H9 (cell line): ENCODE measurements around the gene C1QL1. TPM values are rescaled to one million over a fixed set of nuclear protein-coding genes. Genes with fewer than 3 reads are reported as not detected.

Source experiments
- DNase-seq: peaks from one replicate; pipeline ENCODE4 v3.0.0-alpha.2; 2017
- H2AFZ ChIP-seq: one replicate; pipeline ENCODE4 v1.6.1; 2013; ENCODE audit warnings: mild to moderate bottlenecking, low read length, control low read depth, moderate library complexity
- H2AK5ac ChIP-seq: 2 replicates; pipeline ENCODE4 v1.6.1; 2013; ENCODE audit warnings: low read length, control low read depth, mixed read lengths; ENCODE audit not compliant: insufficient read length
- H2BK120ac ChIP-seq: one replicate; pipeline ENCODE4 v1.6.1; 2013; ENCODE audit warnings: low read depth, mild to moderate bottlenecking, low read length, control low read depth, inconsistent platforms; ENCODE audit not compliant: poor library complexity, severe bottlenecking
- H2BK12ac ChIP-seq: 2 replicates; pipeline ENCODE4 v1.6.1; 2013; ENCODE audit warnings: low read length, control low read depth, mixed read lengths, low read depth; ENCODE audit not compliant: insufficient read length
- H2BK15ac ChIP-seq: 2 replicates; pipeline ENCODE4 v1.6.1; 2013; ENCODE audit warnings: low read depth, low read length, control low read depth
- H2BK20ac ChIP-seq: one replicate; pipeline ENCODE4 v1.6.1; 2013; ENCODE audit warnings: low read depth, mild to moderate bottlenecking, low read length, control low read depth, inconsistent platforms; ENCODE audit not compliant: poor library complexity, severe bottlenecking
- H2BK5ac ChIP-seq: 2 replicates; pipeline ENCODE4 v1.6.1; 2013; ENCODE audit warnings: low read length, control low read depth, mixed read lengths; ENCODE audit not compliant: insufficient read length
- H3K14ac ChIP-seq: 2 replicates; pipeline ENCODE4 v1.6.1; 2013; ENCODE audit warnings: low read length, control low read depth; ENCODE audit not compliant: insufficient read depth
- H3K18ac ChIP-seq: 2 replicates; pipeline ENCODE4 v1.6.1; 2013; ENCODE audit warnings: low read depth, mild to moderate bottlenecking, mixed read lengths, low read length, control low read depth; ENCODE audit not compliant: insufficient read length
- H3K23ac ChIP-seq: 2 replicates; pipeline ENCODE4 v1.6.1; 2013; ENCODE audit warnings: low read length, control low read depth, mixed read lengths, low read depth; ENCODE audit not compliant: insufficient read length
- H3K23me2 ChIP-seq: 2 replicates; pipeline ENCODE4 v1.6.1; 2013; ENCODE audit warnings: low read depth, mild to moderate bottlenecking, mixed read lengths, low read length, control low read depth; ENCODE audit not compliant: insufficient read length, poor library complexity, severe bottlenecking
- H3K27ac ChIP-seq: 2 replicates; pipeline ENCODE4 v1.5.1; 2013; ENCODE audit warnings: low read length, control low read depth, mixed read lengths, low read depth; ENCODE audit not compliant: insufficient read length
- H3K27me3 ChIP-seq: 2 replicates; pipeline ENCODE4 v1.6.1; 2013; ENCODE audit warnings: low read length, control low read depth, inconsistent platforms; ENCODE audit not compliant: insufficient read depth
- H3K4ac ChIP-seq: 2 replicates; pipeline ENCODE4 v1.6.1; 2013; ENCODE audit warnings: low read depth, mild to moderate bottlenecking, control low read depth, inconsistent platforms, low read length, moderate library complexity
- H3K4me1 ChIP-seq: 2 replicates; pipeline ENCODE4 v1.6.1; 2013; ENCODE audit warnings: low read length, control low read depth, inconsistent platforms; ENCODE audit not compliant: insufficient read depth
- H3K4me2 ChIP-seq: 2 replicates; pipeline ENCODE4 v1.6.1; 2013; ENCODE audit warnings: low read length, control low read depth, mixed read lengths; ENCODE audit not compliant: insufficient read length, insufficient read depth
- H3K56ac ChIP-seq: 2 replicates; pipeline ENCODE4 v1.6.1; 2013; ENCODE audit warnings: low read depth, mild to moderate bottlenecking, mixed read lengths, low read length, control low read depth; ENCODE audit not compliant: insufficient read length
- H3K79me1 ChIP-seq: 2 replicates; pipeline ENCODE4 v1.6.1; 2013; ENCODE audit warnings: low read depth, mild to moderate bottlenecking, moderate library complexity, low read length, control low read depth, inconsistent platforms; ENCODE audit not compliant: insufficient read depth, poor library complexity, severe bottlenecking
- H3K79me2 ChIP-seq: 2 replicates; pipeline ENCODE4 v1.6.1; 2013; ENCODE audit warnings: low read length, control low read depth, inconsistent platforms; ENCODE audit not compliant: insufficient read depth
- H3K9ac ChIP-seq: 2 replicates; pipeline ENCODE4 v1.6.1; 2013; ENCODE audit warnings: low read length, control low read depth, mixed read lengths; ENCODE audit not compliant: insufficient read length; ENCODE audit errors: extremely low read depth
- H3K9me3 ChIP-seq: one replicate; pipeline ENCODE4 v1.6.1; 2013; ENCODE audit warnings: low read depth, low read length, inconsistent platforms; ENCODE audit not compliant: control insufficient read depth
- H3T11ph ChIP-seq: one replicate; pipeline ENCODE4 v1.6.1; 2013; ENCODE audit warnings: mild to moderate bottlenecking, low read length, control low read depth, inconsistent platforms
- H4K20me1 ChIP-seq: one replicate; pipeline ENCODE4 v1.6.1; 2013; ENCODE audit not compliant: control insufficient read depth, insufficient read length, insufficient read depth
- H4K5ac ChIP-seq: 2 replicates; pipeline ENCODE4 v1.6.1; 2013; ENCODE audit warnings: low read depth, mild to moderate bottlenecking, mixed read lengths, low read length, control low read depth; ENCODE audit not compliant: insufficient read length
- H4K8ac ChIP-seq: replicated peaks from 2 replicates; pipeline ENCODE4 v1.6.1; 2013; ENCODE audit warnings: low read length, control low read depth, mixed read lengths, low read depth; ENCODE audit not compliant: insufficient read length
- H4K91ac ChIP-seq: 2 replicates; pipeline ENCODE4 v1.6.1; 2013; ENCODE audit warnings: low read depth, mild to moderate bottlenecking, moderate library complexity, mixed read lengths, low read length, control low read depth; ENCODE audit not compliant: insufficient read length
- H3K27ac Mint-ChIP-seq, 3 experiments: 2 replicates in 2 of 3; 3 replicates in 1 of 3; pipeline ENCODE4 v1.8.0; 2020 to 2021; ENCODE audit warnings: mixed read lengths in 3 of 3, mild to moderate bottlenecking in 1 of 3, moderate library complexity in 1 of 3
- H3K27me3 Mint-ChIP-seq: 2 replicates; pipeline ENCODE4 v1.8.0; 2021; ENCODE audit warnings: low read depth, mild to moderate bottlenecking, moderate library complexity, mixed read lengths
- H3K36me3 Mint-ChIP-seq, 3 experiments: 2 replicates in 2 of 3; 3 replicates in 1 of 3; pipeline ENCODE4 v1.8.0; 2020 to 2021; ENCODE audit warnings: low read depth in 3 of 3, mixed read lengths in 3 of 3; ENCODE audit not compliant: insufficient read depth in 1 of 3
- H3K4me1 Mint-ChIP-seq, 2 experiments: 2 replicates each; pipeline ENCODE4 v1.8.0; 2020; ENCODE audit warnings: mixed read lengths in 2 of 2
- H3K4me3 Mint-ChIP-seq, 2 experiments: 2 replicates in 1 of 2; 3 replicates in 1 of 2; pipeline ENCODE4 v1.8.0; 2020 to 2021; ENCODE audit warnings: mild to moderate bottlenecking in 2 of 2, mixed read lengths in 2 of 2, moderate library complexity in 1 of 2
- H3K9me3 Mint-ChIP-seq, 2 experiments: 2 replicates in 1 of 2; 3 replicates in 1 of 2; pipeline ENCODE4 v1.8.0; 2020; ENCODE audit warnings: mild to moderate bottlenecking in 2 of 2, mixed read lengths in 2 of 2, moderate library complexity in 1 of 2
- WGBS: extraction: QIAGEN DNeasy Blood & Tissue Kit; methylation state at CpG from one replicate; pipeline ENCODE4 v1.1.7; 2013; ENCODE audit warnings: missing lambda C conversion rate, low lambda C conversion rate, mixed read lengths; ENCODE audit not compliant: insufficient read length; ENCODE audit errors: extremely low coverage; 5-methylcytosine and 5-hydroxymethylcytosine counted together
- total RNA-seq: library from RNA; stranded (reverse); gene quantifications from 2 replicates; pipeline ENCODE4 v1.2.1, GENCODE V29; 2021
- TF ChIP-seq, protein P1 (sequence below): fragments of 200-600 bp; sonication (generic); conservative IDR thresholded peaks from 3 replicates; pipeline ENCODE4 v1.8.0; 2021; ENCODE audit warnings: antibody characterized with exemption, mild to moderate bottlenecking

The C1QL1 gene
- total RNA-seq, 1 experiment from 2014 or later, result 6.0 TPM

DNA sequence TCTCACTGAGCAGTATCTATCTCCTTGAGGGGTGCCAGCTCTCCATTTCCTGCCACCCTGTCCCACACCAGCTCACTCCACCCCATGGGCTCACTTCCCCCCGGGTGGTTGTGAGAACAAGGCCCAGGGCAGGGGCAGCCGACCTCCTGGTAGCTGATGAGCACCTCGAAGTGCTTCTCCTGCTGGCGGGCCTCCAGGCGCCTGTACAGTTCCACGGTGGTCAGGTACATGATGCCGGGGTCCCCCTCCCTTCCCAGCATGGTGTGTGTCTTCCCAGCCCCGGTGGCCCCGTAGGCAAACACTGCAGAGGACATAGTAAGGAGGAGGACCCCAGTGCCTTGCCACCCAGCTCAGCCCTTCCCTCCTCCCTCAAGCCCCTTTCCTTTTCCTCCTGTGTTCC, 33.0 kb downstream of the C1QL1 start:
- H3K27ac Mint-ChIP-seq, result peak overlapping the region in 1 of 3 experiments; percentile 74; a peak in 2 of 7 replicates
- Histone ChIP-seq H3K79me2 (no peaks in the 10 kb centered on the region), H3K4me2 (no peak overlapping the region)

More for the DNA sequence above, 33.0 kb downstream of the C1QL1 start:
- no peaks in the 10 kb centered on the region for H3K27me3 ChIP-seq
- H3K23me2 ChIP-seq, result no peaks in the 10 kb centered on the region
- H3K9me3 ChIP-seq, result no peaks in the 10 kb centered on the region
- no peak overlapping the region for H2AK5ac ChIP-seq
- Mint-ChIP-seq H3K9me3 (no peaks in the 10 kb centered on the region; a peak in 1 of 5 replicates), H3K4me1 (peaks cover 2% of the 10 kb centered on the region in 2 experiments), H3K36me3 (peaks cover 35 to 73% (median 71%) of the 10 kb centered on the region in 3 experiments), H3K27me3 (no peaks in the 10 kb centered on the region), H3K4me3 (no peak overlapping the region)
- H3K4me1 ChIP-seq, result no peaks in the 10 kb centered on the region
- H3K18ac ChIP-seq, result no peak overlapping the region
- H2AFZ ChIP-seq, result no peak overlapping the region
- no peak overlapping the region for H3K9ac ChIP-seq
- no peak overlapping the region for H2BK12ac ChIP-seq
- WGBS, result no CpG with 5 or more reads among the region's 9 CpGs
- H4K91ac ChIP-seq, result no peak overlapping the region
- H3K23ac ChIP-seq, result no peak overlapping the region
- H2BK5ac ChIP-seq, result no peak overlapping the region
- H3T11ph ChIP-seq, result no peak overlapping the region
- DNase-seq, result peak; percentile 21
- H3K14ac ChIP-seq, result no peak overlapping the region
- TF ChIP-seq, protein P1, sequence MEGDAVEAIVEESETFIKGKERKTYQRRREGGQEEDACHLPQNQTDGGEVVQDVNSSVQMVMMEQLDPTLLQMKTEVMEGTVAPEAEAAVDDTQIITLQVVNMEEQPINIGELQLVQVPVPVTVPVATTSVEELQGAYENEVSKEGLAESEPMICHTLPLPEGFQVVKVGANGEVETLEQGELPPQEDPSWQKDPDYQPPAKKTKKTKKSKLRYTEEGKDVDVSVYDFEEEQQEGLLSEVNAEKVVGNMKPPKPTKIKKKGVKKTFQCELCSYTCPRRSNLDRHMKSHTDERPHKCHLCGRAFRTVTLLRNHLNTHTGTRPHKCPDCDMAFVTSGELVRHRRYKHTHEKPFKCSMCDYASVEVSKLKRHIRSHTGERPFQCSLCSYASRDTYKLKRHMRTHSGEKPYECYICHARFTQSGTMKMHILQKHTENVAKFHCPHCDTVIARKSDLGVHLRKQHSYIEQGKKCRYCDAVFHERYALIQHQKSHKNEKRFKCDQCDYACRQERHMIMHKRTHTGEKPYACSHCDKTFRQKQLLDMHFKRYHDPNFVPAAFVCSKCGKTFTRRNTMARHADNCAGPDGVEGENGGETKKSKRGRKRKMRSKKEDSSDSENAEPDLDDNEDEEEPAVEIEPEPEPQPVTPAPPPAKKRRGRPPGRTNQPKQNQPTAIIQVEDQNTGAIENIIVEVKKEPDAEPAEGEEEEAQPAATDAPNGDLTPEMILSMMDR, result no peak
- no peak overlapping the region for H2BK20ac ChIP-seq
- H3K79me1 ChIP-seq, result no peaks in the 10 kb centered on the region
- H4K20me1 ChIP-seq, result no peaks in the 10 kb centered on the region
- H3K4ac ChIP-seq, result no peak overlapping the region
- H4K8ac ChIP-seq, result no peak overlapping the region
- H4K5ac ChIP-seq, result no peak overlapping the region
- no peak overlapping the region for H2BK15ac ChIP-seq
- H3K56ac ChIP-seq, result no peak overlapping the region
- H2BK120ac ChIP-seq, result no peak overlapping the region
- H3K27ac ChIP-seq, result no peak overlapping the region
